ENCODE measurements around the gene SPSB1.

DNA sequence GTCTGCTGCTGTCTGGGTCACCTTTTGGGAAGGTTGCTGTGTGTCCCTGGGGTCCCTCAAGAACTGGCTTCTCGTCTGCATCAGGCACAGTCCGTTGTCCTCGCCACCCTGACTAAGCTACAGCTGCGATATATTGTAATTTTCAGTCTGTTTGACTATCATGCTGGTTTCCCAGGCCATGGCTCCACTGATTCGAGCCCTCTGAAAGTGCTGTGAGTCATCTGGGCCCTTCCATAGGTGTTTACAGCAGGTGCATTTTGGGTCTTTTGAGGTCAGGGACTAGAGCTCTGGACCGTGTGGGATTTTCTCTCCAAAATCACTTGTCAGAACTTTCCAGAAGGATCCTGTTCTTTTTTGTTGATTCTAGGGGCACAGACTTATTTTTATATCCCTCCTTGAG lies 52.8 kb downstream of the SPSB1 start:
- no peak for TF ChIP-seq CREM (IDR thresholded peaks at IDR 0.05; ENCODE audit: low read depth)
- TF ChIP-seq POLR2AphosphoS5 (IDR thresholded peaks at IDR 0.05; ENCODE audit: low read length), result no peak

Measured in GM12878 (cell line).